Measurements from ENCODE around the gene XPC.

Gene XPC

GRCh38 chr3:14223595-14223994, 45.2 kb upstream of the XPC start:
- H3K4me3 ChIP-seq (ENCODE audit: low read depth, low read length), result no peak overlapping the region
- no peaks in the 10 kb centered on the region for H3K4me1 ChIP-seq (ENCODE audit: control insufficient read depth, insufficient read depth, low read length)
- ChIA-PET CTCF (interaction anchor here (0.6 to 2.6 kb wide), 2 partner anchors 20 to 391 kb away, joined by 3 to 19 read pairs; no protein-coding TSS in a partner anchor), POLR2A (no interaction called here)
- no peak for TF ChIP-seq ZNF350 (tag by site-specific recombination; IDR thresholded peaks at IDR 0.05)
- H3K9me3 ChIP-seq (ENCODE audit: control insufficient read depth, insufficient read depth, low read depth, low read length), result no peaks in the 10 kb centered on the region
- H3K36me3 ChIP-seq (ENCODE audit: control insufficient read depth in 2 of 2, insufficient read depth in 1 of 2, low read length in 2 of 2), result no peaks in the 10 kb centered on the region
- H3K27ac ChIP-seq (ENCODE audit: extremely low read depth, low read depth, low read length), result no peak overlapping the region

- ChIA-PET POLR2A (no interaction called here), CTCF (interaction anchor here (0.6 to 2.6 kb wide), 4 partner anchors 9 to 391 kb away, joined by 3 to 19 read pairs (median 3); no protein-coding TSS in a partner anchor)
- H3K4me1 ChIP-seq (ENCODE audit: control insufficient read depth, insufficient read depth, low read length), result no peaks in the 10 kb centered on the region
- H3K9me3 ChIP-seq (ENCODE audit: control insufficient read depth, insufficient read depth, low read depth, low read length), result no peaks in the 10 kb centered on the region
- no peak overlapping the region for H3K27ac ChIP-seq (ENCODE audit: extremely low read depth, low read depth, low read length)
- H3K4me3 ChIP-seq (ENCODE audit: low read depth, low read length), result no peak overlapping the region
- TF ChIP-seq ZNF248 (tag by site-specific recombination; IDR thresholded peaks at IDR 0.05) (no peak), TRIM28 (IDR thresholded peaks at IDR 0.05; ENCODE audit: borderline replicate concordance, low read length) (no peak), ZNF521 (tag by site-specific recombination; IDR thresholded peaks at IDR 0.05) (no peak), ZFP3 (tag by site-specific recombination; IDR thresholded peaks at IDR 0.05; ENCODE audit: low read depth) (no peak), ZSCAN18 (tag by site-specific recombination; IDR thresholded peaks at IDR 0.05) (no peak), INSM2 (tag by site-specific recombination; IDR thresholded peaks at IDR 0.05) (no peak), ZNF155 (tag by site-specific recombination; IDR thresholded peaks at IDR 0.05) (no peak), ZNF76 (tag by site-specific recombination; IDR thresholded peaks at IDR 0.05; ENCODE audit: borderline replicate concordance, low read depth) (no peak), ZNF571 (tag by site-specific recombination; IDR thresholded peaks at IDR 0.05) (no peak), IKZF3 (tag by site-specific recombination; IDR thresholded peaks at IDR 0.05) (no peak), ZNF19 (tag by site-specific recombination; IDR thresholded peaks at IDR 0.05; ENCODE audit: low read depth) (no peak), SETDB1 (IDR thresholded peaks at IDR 0.05; ENCODE audit: insufficient read length, low read length) (no peak), ZNF548 (tag by site-specific recombination; IDR thresholded peaks at IDR 0.05) (no peak)
- no peaks in the 10 kb centered on the region for H3K36me3 ChIP-seq (ENCODE audit: control insufficient read depth in 2 of 2, insufficient read depth in 1 of 2, low read length in 2 of 2)
Measured at GRCh38 chr3:14222900-14223594, 44.6 kb upstream of the XPC start.

- H3K4me1 ChIP-seq (ENCODE audit: control insufficient read depth, insufficient read depth, low read length), result no peaks in the 10 kb centered on the region
- TF ChIP-seq ZNF791 (tag by site-specific recombination; IDR thresholded peaks at IDR 0.05), result no peak
- no peak for TF ChIP-seq ZNF266 (tag by site-specific recombination; IDR thresholded peaks at IDR 0.05; ENCODE audit: low read depth)
- TF ChIP-seq TRIM28 (IDR thresholded peaks at IDR 0.05; ENCODE audit: borderline replicate concordance, low read length), result no peak
- TF ChIP-seq ZNF776 (tag by site-specific recombination; IDR thresholded peaks at IDR 0.05; ENCODE audit: borderline replicate concordance), result no peak
- TF ChIP-seq ZNF548 (tag by site-specific recombination; IDR thresholded peaks at IDR 0.05), result no peak
- no peak for TF ChIP-seq ZSCAN23 (tag by site-specific recombination; IDR thresholded peaks at IDR 0.05)
- TF ChIP-seq ZNF660 (tag by site-specific recombination; IDR thresholded peaks at IDR 0.05), result no peak
- H3K4me3 ChIP-seq (ENCODE audit: low read depth, low read length), result no peak overlapping the region
- CTCF ChIA-PET, result interaction anchor here (0.6 to 2.6 kb wide), 3 partner anchors 8 to 328 kb away, joined by 3 to 19 read pairs (median 3); no protein-coding TSS in a partner anchor
- POLR2A ChIA-PET, result no interaction called here
- H3K9me3 ChIP-seq (ENCODE audit: control insufficient read depth, insufficient read depth, low read depth, low read length), result no peaks in the 10 kb centered on the region
- no peak overlapping the region for H3K27ac ChIP-seq (ENCODE audit: extremely low read depth, low read depth, low read length)
- no peaks in the 10 kb centered on the region for H3K36me3 ChIP-seq (ENCODE audit: control insufficient read depth in 2 of 2, insufficient read depth in 1 of 2, low read length in 2 of 2)
Measured at GRCh38 chr3:14222457-14222856, 44.1 kb upstream of the XPC start.

Measured in HEK293 (cell line).